ENCODE data around the gene KIAA0408. TPM values are rescaled to one million over a fixed set of nuclear protein-coding genes. Genes with fewer than 3 reads are reported as not detected.

Gene KIAA0408
- total RNA-seq, 6 experiments from 2014 or later: 0.06 to 0.33 (median 0.16) TPM; not detected in 2

GRCh38 chr6:127494240-127494767 lies 35.1 kb upstream of the KIAA0408 start:
- DNase-seq: no peak
- Histone ChIP-seq H3K36me3 (no peaks in the 10 kb centered on the region), H3K4me1 (no peaks in the 10 kb centered on the region), H3K4me3 (no peak overlapping the region), H3K27me3 (no peaks in the 10 kb centered on the region), H3K27ac (no peak overlapping the region), H3K9me3 (no peaks in the 10 kb centered on the region)
- ATAC-seq: no peak
- TF ChIP-seq CTCF (IDR thresholded peaks at IDR 0.05): no peak
- no peak for TF ChIP-seq POLR2A (IDR thresholded peaks at IDR 0.05)
- intact Hi-C loops (cut with DNase I): no loop called here

- intact Hi-C loops (cut with DNase I): no loop called here
- Histone ChIP-seq H3K36me3 (no peaks in the 10 kb centered on the region), H3K4me1 (no peaks in the 10 kb centered on the region), H3K27me3 (no peaks in the 10 kb centered on the region), H3K4me3 (no peak overlapping the region), H3K9me3 (no peaks in the 10 kb centered on the region), H3K27ac (no peak overlapping the region)
- WGBS (ENCODE audit: insufficient coverage, low coverage, low lambda C conversion rate, missing lambda C conversion rate): 68% methylated on average over 1 of the region's 1 CpG
- TF ChIP-seq POLR2A (IDR thresholded peaks at IDR 0.05): no peak
- no peak for TF ChIP-seq CTCF (IDR thresholded peaks at IDR 0.05)
- DNase-seq: no peak
- ATAC-seq: peak in 1 of 4 donors; percentile 60
Measured at GRCh38 chr6:127489248-127489647, 30.1 kb upstream of the KIAA0408 start.

- H3K27ac ChIP-seq: no peak overlapping the region
- TF ChIP-seq POLR2A (IDR thresholded peaks at IDR 0.05): no peak
- TF ChIP-seq CTCF (IDR thresholded peaks at IDR 0.05): no peak
- H3K4me1 ChIP-seq: no peaks in the 10 kb centered on the region
- no peaks in the 10 kb centered on the region for H3K27me3 ChIP-seq
- H3K36me3 ChIP-seq: no peaks in the 10 kb centered on the region
- intact Hi-C loops (cut with DNase I): no loop called here
- ATAC-seq (no peak), DNase-seq (no peak)
- no peaks in the 10 kb centered on the region for H3K9me3 ChIP-seq
- H3K4me3 ChIP-seq: no peak overlapping the region
- 88% methylated on average over 3 of the region's 3 CpGs for WGBS (ENCODE audit: insufficient coverage, low coverage, low lambda C conversion rate, missing lambda C conversion rate)
Measured at GRCh38 chr6:127486934-127487333, 27.7 kb upstream of the KIAA0408 start.

- ATAC-seq (peak; percentile 78 to 91 (median 84)), DNase-seq (no peak)
- Histone ChIP-seq H3K27ac (peak overlapping the region in 2 of 3 donors; percentile 48 to 70), H3K9me3 (no peaks in the 10 kb centered on the region), H3K4me3 (peak overlapping the region in 1 of 3 donors; percentile 8), H3K27me3 (no peaks in the 10 kb centered on the region), H3K36me3 (no peaks in the 10 kb centered on the region), H3K4me1 (no peaks in the 10 kb centered on the region)
- TF ChIP-seq CTCF (IDR thresholded peaks at IDR 0.05): no peak
- TF ChIP-seq POLR2A (IDR thresholded peaks at IDR 0.05): peak; percentile 13
- WGBS (ENCODE audit: insufficient coverage, low coverage, low lambda C conversion rate, missing lambda C conversion rate): 5% methylated on average over 3 of the region's 3 CpGs
- intact Hi-C loops (cut with DNase I): no loop called here
Measured at GRCh38 chr6:127484212-127484863, 25.1 kb upstream of the KIAA0408 start.
